Loucy (cell line): Measurements from ENCODE around the gene TMEM187.

ENCODE experiments used
- H2AFZ ChIP-seq: fragments of 200-600 bp; sonication (generic); 2 replicates; pipeline ENCODE4 v1.6.0; 2016; ENCODE audit warnings: antibody characterized with exemption, mild to moderate bottlenecking, low read length, moderate library complexity
- H3F3A ChIP-seq: fragments of 200-600 bp; 2 replicates; pipeline ENCODE4 v1.6.0; 2016; ENCODE audit warnings: antibody characterized with exemption, low read depth, mild to moderate bottlenecking
- H3K27me3 ChIP-seq: fragments of 200-600 bp; sonication (generic); 2 replicates; pipeline ENCODE4 v1.6.1; 2014; ENCODE audit warnings: low read length, mild to moderate bottlenecking; ENCODE audit not compliant: insufficient read depth, poor library complexity, severe bottlenecking
- H3K36me3 ChIP-seq: fragments of 200-600 bp; sonication (generic); 2 replicates; pipeline ENCODE4 v1.6.1; 2016; ENCODE audit warnings: low read length; ENCODE audit not compliant: insufficient read depth
- H3K4me1 ChIP-seq: fragments of 200-600 bp; sonication (generic); 2 replicates; pipeline ENCODE4 v1.5.1; 2014; ENCODE audit warnings: low read length, mild to moderate bottlenecking; ENCODE audit not compliant: insufficient read depth, poor library complexity, severe bottlenecking
- H3K4me2 ChIP-seq: fragments of 200-600 bp; sonication (generic); 2 replicates; pipeline ENCODE4 v1.6.0; 2014; ENCODE audit warnings: antibody characterized with exemption, low read length, low read depth, mild to moderate bottlenecking; ENCODE audit not compliant: poor library complexity, severe bottlenecking
- H3K4me3 ChIP-seq: fragments of 200-600 bp; sonication (generic); 2 replicates; pipeline ENCODE4 v1.5.1; 2014; ENCODE audit warnings: low read length, mild to moderate bottlenecking, mixed read lengths; ENCODE audit not compliant: poor library complexity, severe bottlenecking
- H3K79me2 ChIP-seq: fragments of 200-600 bp; sonication (generic); 2 replicates; pipeline ENCODE4 v1.6.1; 2014; ENCODE audit warnings: low read length; ENCODE audit not compliant: insufficient read depth
- H3K9ac ChIP-seq: fragments of 200-600 bp; sonication (generic); 2 replicates; pipeline ENCODE4 v1.6.0; 2014; ENCODE audit warnings: mild to moderate bottlenecking, low read depth, low read length, moderate library complexity; ENCODE audit not compliant: poor library complexity, severe bottlenecking
- H3K9me2 ChIP-seq: fragments of 200-600 bp; sonication (generic); replicated peaks from 2 replicates; pipeline ENCODE4 v1.6.1; 2016; ENCODE audit warnings: low read depth, low read length, mixed read lengths
- H3K9me3 ChIP-seq: fragments of 200-600 bp; sonication (generic); 2 replicates; pipeline ENCODE4 v1.6.1; 2014; ENCODE audit warnings: mild to moderate bottlenecking, antibody characterized with exemption, low read length, low read depth; ENCODE audit not compliant: insufficient read depth
- H4K20me1 ChIP-seq: fragments of 200-600 bp; sonication (generic); 2 replicates; pipeline ENCODE4 v1.6.0; 2014; ENCODE audit warnings: antibody characterized with exemption, low read length, mild to moderate bottlenecking; ENCODE audit not compliant: insufficient read depth, poor library complexity, severe bottlenecking
- CTCF ChIP-seq: fragments of 200-600 bp; sonication (generic); conservative IDR thresholded peaks from 2 replicates; pipeline ENCODE4 v1.5.1; 2014; ENCODE audit warnings: mild to moderate bottlenecking, antibody characterized with exemption, low read length
- EZH2phosphoT487 ChIP-seq: fragments of 200-600 bp; IDR thresholded peaks from 2 replicates; pipeline ENCODE4 v1.6.1; 2018; ENCODE audit warnings: antibody characterized with exemption, mild to moderate bottlenecking, moderate library complexity, borderline replicate concordance

Gene TMEM187

GRCh38 chrX:153971450-153972367, 845 bp upstream of the TMEM187 start, which contains the start of gene HCFC1:
Gene HCFC1 (minus strand): TSS chrX:153971818. CDS start chrX:153970840, 978 bp downstream.
- Histone ChIP-seq H3K4me3 (peak within 1 kb of the TSS; percentile 97), H3K27me3 (peaks cover 6% of the 10 kb centered on the region), H3K36me3 (no peaks in the 10 kb centered on the region; the same call in 1 of the 2 replicates), H3K79me2 (peaks cover 70% of the 10 kb centered on the region), H3K9me3 (no peaks in the 10 kb centered on the region), H3K9ac (peak within 1 kb of the TSS; percentile 100), H3K4me1 (peaks cover 21% of the 10 kb centered on the region), H3K4me2 (peak within 1 kb of the TSS; percentile 38), H4K20me1 (peaks cover 35% of the 10 kb centered on the region), H3F3A (peaks cover 10% of the 10 kb centered on the region; the same call in 1 of the 2 replicates), H2AFZ (0 out of 2 replicates have a peak within 1 kb of the TSS, but pooled peaks have one; percentile 12), H3K9me2 (no peaks in the 10 kb centered on the region)
- no peak for TF ChIP-seq CTCF
- TF ChIP-seq EZH2phosphoT487, result no peak

DNA sequence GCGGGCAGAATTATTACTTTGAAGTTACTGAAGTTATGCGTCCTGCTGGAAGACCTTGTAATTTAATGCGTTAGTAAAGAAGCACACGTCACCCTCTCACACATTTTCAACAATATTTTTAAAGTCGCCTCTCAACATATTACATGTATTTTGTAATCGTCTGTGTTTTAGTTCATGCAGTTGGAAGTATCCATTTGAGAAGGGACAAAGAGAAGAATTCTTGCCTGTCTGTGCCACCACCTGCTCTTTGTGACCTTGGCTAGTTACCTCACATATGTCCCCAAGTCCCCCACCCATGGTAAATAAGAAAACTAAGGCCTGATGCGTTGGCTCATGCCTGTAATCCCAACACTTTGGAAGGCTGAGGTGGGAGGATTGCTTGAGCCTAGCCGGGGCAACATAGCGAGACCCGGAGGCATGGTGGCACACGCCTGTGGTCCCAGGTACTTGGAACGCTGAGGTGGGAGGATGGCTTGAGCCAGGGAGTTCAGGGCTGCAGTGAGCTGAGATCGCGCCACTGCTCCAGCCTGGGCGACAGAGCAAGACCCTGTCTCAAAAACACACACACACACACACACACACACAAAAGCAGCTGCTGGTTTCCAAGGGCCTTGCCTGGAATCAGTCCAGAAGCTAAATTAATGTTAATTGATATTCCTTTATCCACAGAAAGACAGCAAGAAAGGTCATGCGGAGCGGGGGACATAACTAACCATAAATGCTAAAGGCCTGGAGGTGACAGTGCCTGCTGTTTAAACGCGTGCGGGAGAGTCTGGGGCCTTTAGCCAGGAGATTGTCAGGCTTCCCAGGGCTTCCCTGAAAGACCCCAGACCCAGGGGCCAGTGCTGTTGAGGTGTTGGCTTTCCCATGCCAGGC, 811 bp downstream of the TMEM187 start:
- Histone ChIP-seq H3K4me3 (peak overlapping the region; percentile 97), H3K36me3 (no peaks in the 10 kb centered on the region; the same call in 1 of the 2 replicates), H3K27me3 (peaks cover 6% of the 10 kb centered on the region), H3K9me2 (no peaks in the 10 kb centered on the region), H3K4me1 (peaks cover 18% of the 10 kb centered on the region), H2AFZ (no peak overlapping the region), H4K20me1 (peaks cover 19% of the 10 kb centered on the region), H3K9me3 (no peaks in the 10 kb centered on the region), H3K9ac (peak overlapping the region; percentile 100), H3F3A (peaks cover 10% of the 10 kb centered on the region; the same call in 1 of the 2 replicates), H3K4me2 (peak overlapping the region; percentile 98), H3K79me2 (peaks cover 54% of the 10 kb centered on the region)
- TF ChIP-seq EZH2phosphoT487, result no peak
- TF ChIP-seq CTCF, result no peak

DNA sequence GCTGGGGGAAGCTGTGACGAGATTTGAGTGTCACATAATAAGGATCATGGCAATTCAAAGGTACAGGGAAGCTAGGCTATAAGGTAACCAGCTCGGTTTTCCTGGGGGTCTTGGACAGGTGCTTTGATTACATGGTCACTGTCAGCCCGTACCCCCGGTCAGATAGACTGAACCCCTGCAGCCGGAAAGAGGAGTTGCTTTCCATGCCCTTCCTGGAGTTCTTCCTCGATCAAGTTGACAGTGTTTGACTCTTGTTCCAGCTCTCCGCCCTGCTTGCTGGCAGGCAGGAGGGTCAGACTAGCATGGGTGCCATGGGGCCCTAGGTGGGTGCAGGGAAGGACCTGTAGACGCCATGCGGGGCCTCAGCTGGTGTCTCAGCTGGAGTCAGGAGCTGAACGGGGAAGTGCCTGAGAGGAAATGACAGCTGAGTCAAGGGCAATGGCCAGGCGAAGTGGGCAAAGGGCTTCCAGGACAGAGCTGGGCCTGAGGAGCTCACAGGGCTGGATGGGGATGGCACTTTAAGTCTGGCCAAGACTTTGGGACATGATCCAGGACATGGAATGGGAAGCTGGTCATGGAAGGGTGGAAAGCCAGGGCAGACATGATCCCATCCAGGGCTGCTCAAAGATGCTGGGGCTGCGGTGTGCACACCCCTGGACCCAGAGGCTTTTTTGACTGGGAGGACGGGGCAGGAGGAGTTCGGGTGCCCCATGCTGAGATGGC, 1.6 kb downstream of the TMEM187 start:
- peak overlapping the region; percentile 100 for H3K9ac ChIP-seq

More for the DNA sequence above, 1.6 kb downstream of the TMEM187 start:
- peak overlapping the region; percentile 97 for H3K4me3 ChIP-seq
- peaks cover 10% of the 10 kb centered on the region; the same call in 1 of the 2 replicates for H3F3A ChIP-seq
- H3K4me2 ChIP-seq, result peak overlapping the region; percentile 98
- peaks cover 12% of the 10 kb centered on the region for H4K20me1 ChIP-seq
- H3K27me3 ChIP-seq, result peaks cover 6% of the 10 kb centered on the region
- no peaks in the 10 kb centered on the region for H3K36me3 ChIP-seq
- H3K4me1 ChIP-seq, result peaks cover 18% of the 10 kb centered on the region
- peaks cover 46% of the 10 kb centered on the region for H3K79me2 ChIP-seq
- no peak for TF ChIP-seq CTCF
- TF ChIP-seq EZH2phosphoT487, result no peak
- H2AFZ ChIP-seq, result no peak overlapping the region
- H3K9me3 ChIP-seq, result no peaks in the 10 kb centered on the region
- H3K9me2 ChIP-seq, result no peaks in the 10 kb centered on the region
